Eye (tissue), 1 donor: ENCODE data around the gene PEMT.
"Not testable (repeated sequence)": the region's sequence is repeated elsewhere in the genome, so short reads cannot be mapped to it uniquely, and the experiment has no call there.

Experiments
- DNase-seq: peaks from one replicate; pipeline ENCODE4 v3.0.0-alpha.2; 2015

The PEMT gene, protein sequence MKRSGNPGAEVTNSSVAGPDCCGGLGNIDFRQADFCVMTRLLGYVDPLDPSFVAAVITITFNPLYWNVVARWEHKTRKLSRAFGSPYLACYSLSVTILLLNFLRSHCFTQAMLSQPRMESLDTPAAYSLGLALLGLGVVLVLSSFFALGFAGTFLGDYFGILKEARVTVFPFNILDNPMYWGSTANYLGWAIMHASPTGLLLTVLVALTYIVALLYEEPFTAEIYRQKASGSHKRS

GRCh38 chr17:17591355-17592298 lies at the start of gene PEMT:
Gene PEMT, minus strand, starts transcription at chr17:17591708. Its CDS starts 82 bp downstream, at chr17:17591626.
- peak; percentile 99 for DNase-seq

DNA sequence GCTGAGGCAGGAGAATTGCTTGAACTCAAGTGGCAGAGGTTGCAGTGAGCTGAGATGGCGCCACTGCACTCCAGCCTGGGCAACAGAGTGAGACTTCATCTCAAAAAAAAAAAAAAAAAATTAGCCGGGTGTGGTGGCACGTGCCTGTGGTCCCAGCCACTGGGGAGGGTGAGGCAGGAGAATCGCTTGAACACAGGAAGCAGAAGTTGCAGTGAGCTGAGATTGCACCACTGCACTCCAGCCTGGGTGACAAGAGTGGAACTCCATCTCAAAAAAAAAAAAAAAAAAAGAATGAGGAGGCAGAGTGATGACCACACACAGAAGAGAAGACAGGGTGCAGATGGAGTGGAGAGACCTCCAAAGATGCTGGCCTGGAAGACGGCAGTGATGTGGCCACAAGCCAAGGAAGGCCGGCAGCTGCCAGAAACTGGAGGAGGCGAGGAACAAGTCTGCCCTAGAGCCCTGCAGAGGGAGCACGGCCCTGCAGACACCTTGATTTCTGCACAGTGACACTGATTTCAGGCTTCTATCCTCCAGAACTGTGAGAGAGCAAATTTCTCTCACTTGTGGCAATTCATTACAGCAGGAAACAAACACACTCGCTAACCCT lies 48.3 kb upstream of the PEMT start:
- DNase-seq: not testable (repeated sequence)

GRCh38 chr17:17638467-17638866 lies 47.0 kb upstream of the PEMT start:
- DNase-seq: no peak

DNA sequence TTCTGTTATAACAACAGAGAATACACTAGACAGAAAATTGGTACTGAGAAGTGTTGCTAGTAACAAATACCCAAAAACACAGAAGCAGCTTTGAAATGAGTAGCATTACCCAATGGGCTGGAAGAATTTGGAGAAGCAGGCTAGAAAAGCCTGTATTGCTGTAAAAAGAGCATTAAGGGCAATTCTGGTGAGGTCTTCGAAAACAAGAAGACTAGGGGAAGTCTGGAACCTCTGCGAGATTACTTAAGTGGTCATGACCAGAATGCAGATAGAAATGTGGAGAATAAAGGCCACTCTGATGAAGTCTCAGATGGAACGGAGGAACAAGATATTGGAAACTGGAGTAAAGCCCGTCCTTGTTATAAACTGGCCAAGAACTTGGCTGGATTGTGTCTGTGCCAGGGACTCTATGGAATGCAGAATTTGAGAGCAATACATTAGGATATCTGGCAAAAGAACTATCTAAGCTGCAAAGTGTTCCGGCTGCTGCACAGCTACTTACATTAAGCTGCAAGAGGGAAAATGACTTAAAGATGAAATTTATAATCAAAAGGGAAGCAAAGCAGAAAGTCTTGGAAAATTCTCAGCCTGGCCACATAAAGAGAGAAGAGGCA lies 44.9 kb upstream of the PEMT start:
- DNase-seq: peak; percentile 44

- DNase-seq: not testable (repeated sequence)
Observed at GRCh38 chr17:17635537-17636271, 44.2 kb upstream of the PEMT start.

- DNase-seq: no peak
Observed at GRCh38 chr17:17635126-17635525, 43.6 kb upstream of the PEMT start.

DNA sequence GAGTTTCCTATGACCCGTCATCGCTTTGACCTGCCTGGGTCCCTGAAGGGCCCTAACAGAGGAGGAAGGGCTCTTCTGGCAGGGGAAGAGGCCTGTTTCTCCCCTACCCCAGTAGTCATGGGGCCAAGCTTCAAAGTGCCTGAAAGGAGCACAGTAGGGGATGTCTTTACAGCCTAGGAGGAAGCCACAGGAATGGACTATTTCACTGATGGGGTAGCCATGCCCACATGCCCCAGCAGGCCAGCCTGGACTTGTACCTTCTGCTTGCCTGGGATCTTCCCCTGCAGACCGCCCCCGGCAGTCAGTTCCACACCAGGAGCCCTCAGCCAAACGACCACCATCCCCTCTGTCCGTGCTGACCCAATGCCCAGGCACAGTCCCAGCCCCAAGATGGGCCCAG lies 41.8 kb upstream of the PEMT start:
- no peak for DNase-seq

GRCh38 chr17:17632690-17633089 lies 41.2 kb upstream of the PEMT start:
- DNase-seq: not testable (repeated sequence)

GRCh38 chr17:17628388-17629008 lies 37.0 kb upstream of the PEMT start:
- no peak for DNase-seq

DNA sequence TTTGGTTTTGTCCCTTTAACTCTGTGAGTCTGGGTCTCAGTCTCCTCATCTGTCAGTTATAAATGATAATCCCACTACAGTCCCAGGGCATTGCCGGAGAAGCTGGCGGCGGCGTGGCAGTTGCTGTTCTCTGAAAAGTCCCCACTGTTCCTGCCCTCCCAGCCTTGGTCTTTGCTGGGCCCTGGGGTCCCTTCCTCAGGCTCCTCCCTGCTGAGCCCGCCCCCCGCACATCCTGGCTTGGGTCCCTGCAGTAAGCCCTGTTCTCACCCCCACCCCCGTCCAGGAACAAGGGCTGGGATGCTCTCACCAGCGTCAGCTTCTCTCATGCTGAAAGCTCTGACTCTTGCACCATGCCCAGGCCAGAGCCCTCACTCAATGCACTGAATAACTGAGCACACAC lies 35.3 kb upstream of the PEMT start:
- no peak for DNase-seq

- peak; percentile 36 for DNase-seq
Observed at GRCh38 chr17:17626151-17626805, 34.8 kb upstream of the PEMT start.

DNA sequence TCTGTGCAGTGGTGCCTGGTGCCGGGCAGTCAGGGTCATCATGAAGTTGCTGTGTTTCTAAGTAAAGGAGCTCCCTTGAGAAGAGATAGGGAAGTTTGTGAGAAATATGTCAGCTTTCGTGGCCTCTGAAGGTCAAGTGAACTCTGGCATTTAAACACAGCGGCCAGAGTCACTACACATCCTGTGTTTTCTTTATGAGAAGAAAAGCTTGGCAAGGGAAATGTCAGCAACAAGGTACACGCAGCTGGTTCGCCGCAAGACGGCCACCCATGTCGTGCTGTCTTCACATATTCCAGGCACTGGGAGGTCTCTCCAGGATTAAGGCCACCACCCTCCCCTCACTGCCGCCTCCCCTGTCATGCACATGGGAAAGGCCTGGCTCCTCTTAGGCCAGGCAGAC lies 33.2 kb upstream of the PEMT start:
- no peak for DNase-seq

GRCh38 chr17:17623904-17624303 lies 32.4 kb upstream of the PEMT start:
- no peak for DNase-seq

DNA sequence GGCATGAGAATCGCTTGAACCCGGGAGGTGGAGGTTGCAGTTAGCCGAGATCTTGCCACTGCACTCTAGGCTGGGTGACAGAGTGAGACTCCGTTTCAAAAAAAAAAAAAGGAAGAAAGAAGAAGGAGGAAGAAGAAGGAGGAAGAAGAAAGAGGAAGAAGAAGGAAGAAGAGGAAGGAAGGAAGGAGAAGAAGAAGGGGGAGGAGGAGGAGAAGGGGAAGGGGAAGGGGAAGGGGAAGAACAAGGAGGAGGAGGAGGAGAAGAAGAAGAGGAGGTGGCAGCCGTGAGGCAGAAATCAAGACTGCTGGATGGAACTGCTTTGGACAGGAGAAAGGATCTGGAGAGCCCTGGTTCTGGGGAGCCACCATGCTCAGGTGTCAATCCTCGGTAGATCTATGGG lies 29.7 kb upstream of the PEMT start:
- no peak for DNase-seq

GRCh38 chr17:17613708-17614114 lies 22.2 kb upstream of the PEMT start:
- peak; percentile 90 for DNase-seq

DNA sequence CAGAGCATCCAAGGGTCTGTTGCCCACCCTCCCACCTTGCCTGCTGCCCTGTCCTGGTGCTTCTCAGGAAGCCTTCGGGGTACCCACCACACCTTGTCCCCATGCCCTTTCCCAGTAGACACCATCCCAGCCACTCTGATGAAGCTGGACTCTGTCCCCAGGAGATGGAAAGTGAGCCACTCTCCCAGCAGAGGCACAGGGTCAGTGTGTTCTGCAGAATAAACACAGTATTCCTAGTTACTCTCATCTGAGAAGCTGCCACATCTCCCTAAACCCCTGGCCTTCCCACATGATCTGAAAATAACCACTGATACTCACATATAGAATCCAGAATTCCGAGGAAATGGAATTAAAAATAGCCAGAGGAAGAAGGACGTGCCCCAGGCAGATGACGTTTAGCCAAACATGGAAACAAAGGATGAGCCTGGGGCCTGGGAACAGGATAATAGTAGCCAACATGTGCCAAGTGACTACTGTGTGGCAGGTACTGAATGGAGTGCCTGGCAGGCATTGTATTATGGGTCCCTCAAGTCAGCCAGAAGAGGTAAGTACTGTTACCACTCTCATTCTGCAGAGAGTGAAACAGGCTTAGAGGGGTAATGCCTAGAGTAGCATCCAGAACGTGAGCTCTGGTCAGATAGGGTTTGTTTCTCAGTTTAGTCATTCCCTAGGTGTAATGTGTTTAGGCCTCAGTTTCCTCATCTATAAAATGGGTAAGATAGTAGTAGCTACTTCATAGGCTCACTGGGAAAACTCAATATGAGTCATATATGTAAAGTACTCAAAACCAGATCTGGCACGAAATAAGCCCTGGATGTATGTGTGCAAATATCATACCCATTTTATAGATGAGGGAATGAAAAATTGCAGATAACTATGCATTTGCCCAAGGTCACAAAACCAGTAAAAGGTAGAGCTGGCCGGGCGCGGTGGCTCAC lies 20.8 kb upstream of the PEMT start:
- DNase-seq: no peak

DNA sequence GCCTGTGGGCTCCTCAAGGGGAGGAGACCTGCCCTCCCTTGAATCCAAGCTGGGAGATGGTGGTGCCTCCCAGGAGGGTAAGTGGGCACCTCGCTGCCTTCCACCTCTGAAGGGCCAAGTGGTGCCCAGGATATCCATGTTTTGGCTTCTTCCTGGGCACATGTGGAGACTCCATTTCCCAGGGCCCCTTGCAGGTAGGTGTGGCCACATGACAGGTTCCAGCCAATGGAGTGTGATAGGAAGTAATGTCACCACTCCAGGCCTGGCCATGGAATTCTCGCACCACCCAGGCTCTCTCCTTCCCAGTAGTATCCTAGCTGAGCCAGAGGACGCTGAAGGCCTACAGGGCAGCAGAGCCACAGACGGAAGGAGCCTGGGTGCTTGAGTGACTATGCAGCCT lies 17.6 kb upstream of the PEMT start:
- no peak for DNase-seq

GRCh38 chr17:17606416-17607000 lies 15.0 kb upstream of the PEMT start:
- peak; percentile 92 for DNase-seq

DNA sequence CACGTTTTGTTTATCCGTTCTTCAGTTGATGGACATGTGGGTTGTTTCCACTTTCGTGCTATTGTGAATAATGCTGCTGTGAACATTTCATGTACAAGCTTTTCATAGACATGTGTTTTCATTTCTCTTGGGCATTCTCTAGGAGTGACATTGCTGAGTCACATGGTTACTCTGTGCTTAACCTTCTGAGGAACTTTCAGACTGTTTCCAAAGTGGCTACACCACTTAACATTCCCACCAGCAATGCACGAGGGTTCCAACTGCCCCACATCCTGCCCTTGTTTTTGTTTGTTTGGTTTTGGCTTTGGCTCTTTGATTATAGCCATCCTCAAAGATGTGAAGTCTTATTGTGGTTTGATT lies 14.2 kb upstream of the PEMT start:
- DNase-seq: peak; percentile 63
